A172 (cell line): ENCODE results near the gene CTR9. TPM values are rescaled to one million over a fixed set of nuclear protein-coding genes. Genes with fewer than 3 reads are reported as not detected.

Experiments used
- DNase-seq: peaks from one replicate; pipeline ENCODE4 v3.0.0-alpha.2; 2015; ENCODE audit warnings: low spot score
- total RNA-seq: library from RNA; depleted of rRNA; stranded (reverse); fragments of >200 nt; shearing (Covaris generic); gene quantifications from 2 replicates; pipeline ENCODE4 v1.2.3, GENCODE V29; 2014

Gene CTR9
- total RNA-seq, 1 experiment from 2014 or later, result 22.6 TPM

GRCh38 chr11:10780040-10780439, 29.0 kb downstream of the CTR9 start:
- no peak for DNase-seq

- DNase-seq, result no peak
Measured at GRCh38 chr11:10784232-10785145, 33.4 kb downstream of the CTR9 start.

GRCh38 chr11:10785146-10785474, 34.1 kb downstream of the CTR9 start:
- no peak for DNase-seq

- no peak for DNase-seq
Measured at GRCh38 chr11:10786451-10786850, 35.4 kb downstream of the CTR9 start.

GRCh38 chr11:10792385-10793068, 41.5 kb downstream of the CTR9 start:
- DNase-seq, result peak; percentile 79

- no peak for DNase-seq
Measured at GRCh38 chr11:10793470-10794255, 42.6 kb downstream of the CTR9 start.

GRCh38 chr11:10796191-10796590, 45.1 kb downstream of the CTR9 start:
- no peak for DNase-seq

- no peak for DNase-seq
Measured at GRCh38 chr11:10797001-10797400, 46.0 kb downstream of the CTR9 start.

- DNase-seq, result no peak
Measured at GRCh38 chr11:10797531-10797930, 46.5 kb downstream of the CTR9 start.

GRCh38 chr11:10798330-10798928, 47.4 kb downstream of the CTR9 start:
- DNase-seq, result no peak

GRCh38 chr11:10800292-10800691, 49.2 kb downstream of the CTR9 start:
- DNase-seq, result no peak

- no peak for DNase-seq
Measured at GRCh38 chr11:10803676-10804075, 52.6 kb downstream of the CTR9 start.

GRCh38 chr11:10805741-10806140, 54.7 kb downstream of the CTR9 start:
- no peak for DNase-seq

GRCh38 chr11:10806206-10806605, 55.2 kb downstream of the CTR9 start:
- no peak for DNase-seq

GRCh38 chr11:10807493-10808234, 56.6 kb downstream of the CTR9 start:
- DNase-seq, result peak; percentile 42

GRCh38 chr11:10808235-10808552, 57.1 kb downstream of the CTR9 start:
- no peak for DNase-seq

- peak; percentile 98 for DNase-seq
Measured at GRCh38 chr11:10808553-10809372, 57.7 kb downstream of the CTR9 start, which contains the start of gene EIF4G2. TSS of gene EIF4G2 (minus strand) at chr11:10808926.

GRCh38 chr11:10809373-10810160, 58.5 kb downstream of the CTR9 start:
- DNase-seq, result peak; percentile 75

- DNase-seq, result no peak
Measured at GRCh38 chr11:10813945-10814344, 62.9 kb downstream of the CTR9 start.

- peak; percentile 83 for DNase-seq
Measured at GRCh38 chr11:10818594-10818993, 67.5 kb downstream of the CTR9 start.
